HAP-1 (cell line): Measurements from ENCODE around the gene FAM227B.
"Not testable (repeated sequence)": the region's sequence is repeated elsewhere in the genome, so short reads cannot be mapped to it uniquely, and the experiment has no call there.

ENCODE experiments used
- DNase-seq, 2 experiments: peaks; one replicate each; pipeline ENCODE4 v3.0.0-alpha.2; 2016 to 2020; ENCODE audit warnings: low spot score in 2 of 2
- H3K27me3 ChIP-seq: fragments of 250-450 bp; sonication (Bioruptor Pico); 2 replicates; pipeline ENCODE4 v1.5.1; 2020; ENCODE audit warnings: low read depth, mild to moderate bottlenecking, moderate library complexity
- H3K36me3 ChIP-seq: fragments of 250-450 bp; sonication (Bioruptor Pico); replicated peaks from 2 replicates; pipeline ENCODE4 v1.5.1; 2020; ENCODE audit warnings: mild to moderate bottlenecking
- H3K4me1 ChIP-seq: fragments of 250-450 bp; sonication (Bioruptor Pico); 2 replicates; pipeline ENCODE4 v1.5.1; 2020; ENCODE audit warnings: mild to moderate bottlenecking
- H3K4me3 ChIP-seq: fragments of 250-450 bp; sonication (Bioruptor Pico); 2 replicates; pipeline ENCODE4 v1.5.1; 2020; ENCODE audit warnings: mild to moderate bottlenecking, moderate library complexity
- H3K9me3 ChIP-seq: fragments of 250-450 bp; sonication (Bioruptor Pico); 2 replicates; pipeline ENCODE4 v1.5.1; 2020; ENCODE audit warnings: mild to moderate bottlenecking, moderate library complexity
- in situ Hi-C: fragments of 300-500 bp; cut with MboI; formaldehyde crosslinking; loops from 3 replicates; pipeline ENCODE4 v1.14.3; 2020; ENCODE audit warnings: low sequenced_read_pairs, inconsistent platforms, mixed read lengths

Gene FAM227B

GRCh38 chr15:49512739-49513138 is 107.9 kb downstream of the FAM227B start:
- DNase-seq, H3K4me3 ChIP-seq, in situ Hi-C loops, H3K4me1 ChIP-seq, H3K36me3 ChIP-seq, H3K27me3 ChIP-seq, H3K9me3 ChIP-seq: not testable (repeated sequence)

- no peak for DNase-seq
- no peak overlapping the region for H3K4me3 ChIP-seq
- H3K36me3 ChIP-seq: no peaks in the 10 kb centered on the region
- peaks cover 4% of the 10 kb centered on the region for H3K9me3 ChIP-seq
- in situ Hi-C loops: no loop called here
- no peaks in the 10 kb centered on the region for H3K27me3 ChIP-seq
- H3K4me1 ChIP-seq: no peaks in the 10 kb centered on the region
These were observed 113.4 kb downstream of the FAM227B start for GRCh38 chr15:49507261-49507660.

DNA sequence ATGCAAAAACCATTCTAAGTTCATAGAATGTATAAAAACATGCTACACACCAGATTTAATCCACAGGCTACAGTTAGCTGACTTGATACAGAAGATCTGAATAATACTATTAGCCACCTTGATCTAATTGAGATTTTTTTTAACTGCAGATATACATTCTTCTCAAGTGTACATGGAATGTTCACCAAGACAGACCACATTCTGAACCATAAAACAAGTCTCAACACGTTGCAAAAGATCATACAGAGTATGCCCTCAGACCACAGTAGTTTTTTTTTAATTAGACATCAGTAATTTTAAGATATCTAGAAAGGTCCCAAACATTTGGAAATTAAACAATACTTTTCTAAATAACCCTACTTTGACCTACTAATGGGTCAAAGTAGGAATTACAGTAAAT is 114.3 kb downstream of the FAM227B start:
- in situ Hi-C loops: no loop called here
- Histone ChIP-seq H3K27me3 (no peaks in the 10 kb centered on the region), H3K4me1 (no peaks in the 10 kb centered on the region), H3K9me3 (peaks cover 10% of the 10 kb centered on the region), H3K4me3 (no peak overlapping the region), H3K36me3 (no peaks in the 10 kb centered on the region)
- DNase-seq: no peak

GRCh38 chr15:49501586-49501985 is 119.0 kb downstream of the FAM227B start:
- Histone ChIP-seq H3K4me1 (no peaks in the 10 kb centered on the region), H3K36me3 (no peaks in the 10 kb centered on the region), H3K27me3 (no peaks in the 10 kb centered on the region), H3K4me3 (no peak overlapping the region), H3K9me3 (peaks cover 10% of the 10 kb centered on the region)
- DNase-seq: no peak
- in situ Hi-C loops: no loop called here

DNA sequence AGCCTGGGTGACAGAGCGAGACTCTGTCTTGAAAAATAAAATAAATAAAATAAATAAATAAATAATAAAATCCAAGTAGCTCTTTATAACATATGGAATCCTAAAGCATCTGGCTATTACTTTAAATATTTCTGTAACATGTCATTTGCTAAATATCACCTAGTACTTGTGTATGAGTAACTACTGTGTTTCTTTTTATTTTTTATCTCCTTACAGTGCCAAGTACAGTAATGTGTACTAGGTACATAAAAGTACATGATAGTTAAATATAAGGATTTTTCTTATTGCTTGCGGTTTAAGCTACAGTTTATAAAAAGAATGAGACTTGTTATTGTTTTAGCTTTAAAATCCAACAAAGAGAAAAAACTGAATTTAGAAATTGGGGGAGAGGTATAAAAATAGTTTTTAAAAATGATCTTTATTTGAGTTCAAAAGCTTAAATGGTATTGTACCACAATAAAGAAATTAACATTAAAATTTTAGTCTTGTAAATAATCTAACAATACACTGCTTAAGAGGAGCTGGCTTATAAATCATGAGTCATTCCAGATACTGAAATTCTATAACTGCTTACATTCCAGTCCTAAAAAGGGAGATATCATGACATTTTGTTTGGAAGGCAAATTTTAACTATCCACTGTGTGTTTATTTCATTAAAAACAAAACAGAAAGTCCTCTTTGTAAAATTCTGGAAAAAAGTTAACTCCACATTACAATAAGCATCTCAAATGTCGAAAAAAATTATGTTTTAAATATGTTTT is 124.4 kb downstream of the FAM227B start:
- Histone ChIP-seq H3K27me3 (no peaks in the 10 kb centered on the region), H3K4me1 (peaks cover 11% of the 10 kb centered on the region), H3K36me3 (no peaks in the 10 kb centered on the region), H3K4me3 (no peak overlapping the region), H3K9me3 (no peaks in the 10 kb centered on the region)
- in situ Hi-C loops: no loop called here
- DNase-seq: no peak

- no peaks in the 10 kb centered on the region for H3K27me3 ChIP-seq
- no peaks in the 10 kb centered on the region for H3K36me3 ChIP-seq
- H3K9me3 ChIP-seq: no peaks in the 10 kb centered on the region
- in situ Hi-C loops: no loop called here
- H3K4me3 ChIP-seq: no peak overlapping the region
- peaks cover 14% of the 10 kb centered on the region for H3K4me1 ChIP-seq
- no peak for DNase-seq
These were observed 125.8 kb downstream of the FAM227B start for GRCh38 chr15:49494842-49495241.

- DNase-seq: no peak
- H3K4me1 ChIP-seq: peaks cover 14% of the 10 kb centered on the region
- in situ Hi-C loops: no loop called here
- no peak overlapping the region for H3K4me3 ChIP-seq
- H3K9me3 ChIP-seq: no peaks in the 10 kb centered on the region
- no peaks in the 10 kb centered on the region for H3K27me3 ChIP-seq
- no peaks in the 10 kb centered on the region for H3K36me3 ChIP-seq
These were observed 127.8 kb downstream of the FAM227B start for GRCh38 chr15:49492830-49493229.

DNA sequence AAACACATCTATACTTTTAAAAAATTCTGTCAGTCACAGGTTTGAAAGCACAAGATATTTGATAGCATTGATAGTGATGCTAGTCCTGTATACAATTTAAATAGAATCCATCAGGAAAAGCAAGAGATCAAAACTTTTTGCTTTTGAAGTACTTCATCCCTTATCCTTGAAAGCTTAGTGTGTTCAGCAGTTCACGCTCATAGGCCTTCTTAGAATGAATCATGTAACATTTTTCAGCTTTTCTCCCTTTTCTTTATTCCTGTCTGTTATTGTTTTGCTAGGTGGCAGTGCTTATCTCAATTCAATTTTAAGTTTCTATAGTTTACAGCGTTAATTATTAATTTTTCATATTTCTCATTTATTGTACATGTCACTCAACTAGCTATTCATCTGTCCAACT is 128.5 kb downstream of the FAM227B start:
- DNase-seq: no peak
- Histone ChIP-seq H3K9me3 (no peaks in the 10 kb centered on the region), H3K4me1 (peaks cover 14% of the 10 kb centered on the region), H3K36me3 (no peaks in the 10 kb centered on the region), H3K27me3 (no peaks in the 10 kb centered on the region), H3K4me3 (no peak overlapping the region)
- in situ Hi-C loops: no loop called here

- Histone ChIP-seq H3K4me1 (peaks cover 8% of the 10 kb centered on the region), H3K9me3 (no peaks in the 10 kb centered on the region), H3K36me3 (no peaks in the 10 kb centered on the region), H3K27me3 (no peaks in the 10 kb centered on the region), H3K4me3 (no peak overlapping the region)
- in situ Hi-C loops: no loop called here
- DNase-seq: no peak
These were observed 129.7 kb downstream of the FAM227B start for GRCh38 chr15:49490966-49491365.

- H3K27me3 ChIP-seq, in situ Hi-C loops, H3K4me3 ChIP-seq, H3K9me3 ChIP-seq, DNase-seq, H3K4me1 ChIP-seq, H3K36me3 ChIP-seq: not testable (repeated sequence)
These were observed 135.2 kb downstream of the FAM227B start for GRCh38 chr15:49485401-49485800.

GRCh38 chr15:49478982-49479381 is 141.6 kb downstream of the FAM227B start:
- H3K36me3 ChIP-seq, H3K4me1 ChIP-seq, DNase-seq, in situ Hi-C loops, H3K27me3 ChIP-seq, H3K9me3 ChIP-seq, H3K4me3 ChIP-seq: not testable (repeated sequence)

DNA sequence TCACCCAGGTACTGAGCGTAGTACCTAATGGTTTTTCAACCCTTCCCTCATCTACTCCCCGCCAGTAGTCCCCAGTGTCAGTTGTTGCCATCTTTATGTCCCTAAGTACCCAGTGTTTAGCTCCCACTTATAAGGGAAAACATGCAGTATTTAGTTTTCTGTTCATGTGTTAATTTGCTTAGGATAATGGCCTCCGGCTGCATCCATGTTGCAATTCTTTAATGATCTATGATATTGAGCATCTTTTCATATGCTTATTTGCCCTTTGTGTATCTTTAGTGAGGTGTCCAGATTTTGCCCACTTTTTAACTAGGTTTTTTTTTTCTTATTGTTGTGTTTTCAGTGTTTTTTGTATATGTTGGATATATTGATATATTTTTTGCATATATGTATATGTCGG is 142.6 kb downstream of the FAM227B start:
- in situ Hi-C loops, H3K27me3 ChIP-seq, H3K9me3 ChIP-seq, H3K4me3 ChIP-seq, H3K36me3 ChIP-seq, H3K4me1 ChIP-seq: not testable (repeated sequence)
- peak; percentile 63 to 80 for DNase-seq

GRCh38 chr15:49473031-49473430 is 147.6 kb downstream of the FAM227B start:
- in situ Hi-C loops: no loop called here
- Histone ChIP-seq H3K27me3 (no peaks in the 10 kb centered on the region), H3K9me3 (no peaks in the 10 kb centered on the region), H3K4me1 (peaks cover 6% of the 10 kb centered on the region), H3K36me3 (no peaks in the 10 kb centered on the region), H3K4me3 (no peak overlapping the region)
- DNase-seq: no peak

DNA sequence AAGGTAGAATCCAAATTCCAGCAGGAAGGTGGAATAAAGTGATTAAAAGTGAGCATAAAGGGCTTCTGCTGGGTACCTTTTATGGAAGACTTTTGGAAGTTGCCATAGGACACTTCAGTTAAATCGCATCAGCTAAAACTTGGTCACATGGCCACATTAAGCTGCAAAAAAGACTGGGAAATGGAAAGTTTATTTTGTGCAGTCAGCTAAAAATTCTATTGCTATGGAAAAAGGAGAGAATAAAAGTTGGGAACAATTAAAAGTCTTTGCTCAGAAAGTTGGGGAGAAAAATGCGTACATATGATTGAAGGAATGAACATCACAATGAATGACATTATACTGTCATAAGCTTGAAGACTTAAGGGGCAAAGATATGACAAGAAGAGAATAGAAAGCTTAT is 148.3 kb downstream of the FAM227B start:
- Histone ChIP-seq H3K4me1 (peaks cover under 1% of the 10 kb centered on the region; the same call in 1 of the 2 replicates), H3K27me3 (no peaks in the 10 kb centered on the region), H3K4me3 (no peak overlapping the region), H3K36me3 (no peaks in the 10 kb centered on the region), H3K9me3 (no peaks in the 10 kb centered on the region)
- DNase-seq: no peak
- in situ Hi-C loops: no loop called here

DNA sequence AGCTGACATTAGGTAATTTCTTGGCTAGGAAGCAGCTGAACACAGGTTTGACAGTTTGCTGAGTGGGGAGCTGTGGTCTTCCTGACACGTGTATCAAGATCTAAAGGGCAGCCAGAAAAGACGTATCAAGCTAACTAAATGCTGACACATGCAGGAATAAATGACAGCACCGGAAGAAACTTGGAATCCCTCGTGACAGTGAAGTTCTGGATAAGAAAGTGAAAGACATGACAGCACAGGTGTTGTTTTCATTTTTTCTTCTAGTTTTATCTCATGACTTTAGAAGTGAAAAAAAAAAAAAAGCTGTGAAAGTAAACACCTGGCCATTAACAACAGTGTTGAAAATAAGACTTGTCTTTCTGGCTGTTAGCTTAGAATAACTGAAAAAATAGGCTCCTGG is 148.9 kb downstream of the FAM227B start:
- Histone ChIP-seq H3K4me1 (no peaks in the 10 kb centered on the region), H3K27me3 (no peaks in the 10 kb centered on the region), H3K9me3 (no peaks in the 10 kb centered on the region), H3K4me3 (no peak overlapping the region), H3K36me3 (no peaks in the 10 kb centered on the region)
- DNase-seq: no peak
- in situ Hi-C loops: no loop called here
